ENCODE results near the gene PNMA8A. TPM values are rescaled to one million over a fixed set of nuclear protein-coding genes. Genes with fewer than 3 reads are reported as not detected.

Gene PNMA8A
- total and polyA plus RNA-seq, 2 of the 8 experiments (the other 6 are each of a cell fraction or from before 2014, with no cell fraction given): 10.0 to 22.8 TPM

DNA sequence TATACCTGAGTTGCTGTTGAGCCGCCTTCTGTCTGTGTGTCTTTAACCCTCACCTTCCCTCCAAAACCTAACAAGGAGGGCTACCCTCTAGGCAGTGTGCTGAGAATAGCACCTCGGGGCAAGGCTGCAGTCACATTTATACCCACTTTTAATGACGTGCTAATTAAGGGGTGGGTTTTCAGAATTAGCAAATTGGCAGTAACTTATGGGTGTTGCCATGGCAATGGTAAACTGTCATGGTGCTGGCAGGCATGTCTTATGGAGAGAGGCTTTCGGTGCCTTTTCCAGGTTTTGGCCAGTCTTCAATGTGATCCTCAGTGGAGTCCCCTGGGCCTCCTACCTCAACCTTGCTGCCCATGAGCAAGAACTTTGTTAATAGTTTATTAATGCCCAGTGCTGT is 1.2 kb upstream of the PNMA8A start:
- no peak overlapping the region for H2BK120ac ChIP-seq (replicated peaks; ENCODE audit: low read depth, low read length)

More for the DNA sequence above, 1.2 kb upstream of the PNMA8A start:
- Histone ChIP-seq H4K5ac (ENCODE audit: insufficient read length, low read depth, low read length) (no peak overlapping the region), H4K91ac (replicated peaks; ENCODE audit: insufficient read length, low read length) (no peak overlapping the region), H3K18ac (ENCODE audit: extremely low read depth, low read length) (no peak overlapping the region), H2BK12ac (ENCODE audit: low read depth, low read length) (no peak overlapping the region), H3K4me2 (ENCODE audit: insufficient read depth in 1 of 2, low read depth in 2 of 2, low read length in 2 of 2) (no peak overlapping the region; a peak in 1 of 4 replicates), H3K14ac (ENCODE audit: insufficient read length) (no peak overlapping the region), H4K8ac (ENCODE audit: extremely low read depth, insufficient read depth, low read length) (no peak overlapping the region), H2AK5ac (ENCODE audit: low read depth, low read length) (no peak overlapping the region), H3K36me3 (ENCODE audit: control insufficient read depth in 2 of 4, insufficient read depth in 4 of 4, low read length in 3 of 4) (peaks cover 0 to 11% (median 7%) of the 10 kb centered on the region in 4 experiments; a peak in 5 of 8 replicates), H3K4me3 (ENCODE audit: extremely low read depth in 1 of 4, insufficient read depth in 2 of 4, low read depth in 3 of 4, low read length in 4 of 4) (no peak overlapping the region), H2BK15ac (ENCODE audit: low read length) (no peak overlapping the region), H3K79me2 (ENCODE audit: control insufficient read depth in 1 of 2, insufficient read depth in 2 of 2, low read length in 2 of 2) (peaks cover 0 to 9% of the 10 kb centered on the region in 2 experiments; a peak in 1 of 4 replicates), H4K20me1 (replicated peaks in 1 of 2; ENCODE audit: control insufficient read depth in 1 of 2, insufficient read depth in 2 of 2, low read length in 2 of 2) (no peaks in the 10 kb centered on the region), H3K23me2 (ENCODE audit: low read depth, low read length) (peaks cover 9% of the 10 kb centered on the region), H3K27ac (ENCODE audit: low read depth, low read length) (no peak overlapping the region), H3K4me1 (replicated peaks in 1 of 4; ENCODE audit: control insufficient read depth in 3 of 4, insufficient read depth in 4 of 4, low read length in 3 of 4) (peaks cover 0 to 7% (median 3%) of the 10 kb centered on the region in 4 experiments; a peak in 4 of 7 replicates), H2BK5ac (ENCODE audit: low read depth, low read length) (no peak overlapping the region), H3K9me3 (ENCODE audit: insufficient read depth in 2 of 2, low read depth in 1 of 2, low read length in 1 of 2) (no peaks in the 10 kb centered on the region), H2AFZ (ENCODE audit: low read length) (no peak overlapping the region), H3K27me3 (replicated peaks in 1 of 4; ENCODE audit: control insufficient read depth in 3 of 4, extremely low read depth in 1 of 4, insufficient read depth in 3 of 4, low read length in 3 of 4) (peaks cover 0 to 7% (median 0%) of the 10 kb centered on the region in 4 experiments; a peak in 3 of 7 replicates), H3K79me1 (ENCODE audit: low read depth, low read length) (no peaks in the 10 kb centered on the region; the same call in 1 of the 2 replicates), H3K9ac (replicated peaks in 1 of 4; ENCODE audit: extremely low read depth in 1 of 4, low read depth in 3 of 4, low read length in 3 of 4) (no peak overlapping the region), H2BK20ac (ENCODE audit: low read length) (no peak overlapping the region), H3K56ac (replicated peaks; ENCODE audit: insufficient read length, low read depth, low read length) (no peak overlapping the region), H3K4ac (replicated peaks; ENCODE audit: insufficient read length, low read depth, low read length) (no peak overlapping the region), H3K23ac (ENCODE audit: insufficient read length) (no peak overlapping the region)
- TF ChIP-seq KDM5A (IDR thresholded peaks at IDR 0.05; ENCODE audit: low read length) (no peak), SRF (IDR thresholded peaks at IDR 0.05; ENCODE audit: low read depth, low read length) (no peak)
- WGBS, 2 experiments (ENCODE audit: extremely low coverage in 1 of 2, insufficient coverage in 1 of 2, insufficient read length in 1 of 2, insufficient replicate concordance in 2 of 2, low coverage in 1 of 2, low lambda C conversion rate in 2 of 2, missing lambda C conversion rate in 1 of 2): 81% methylated on average over 4 of the region's 4 CpGs; no CpG with 5 or more reads in 1 of the 2 experiments
- no peak for FAIRE-seq
- CTCF ChIA-PET (ENCODE audit: partially characterized antibody): interaction anchor here (0.8 to 2.6 kb wide), 6 partner anchors 11 to 77 kb away, joined by 3 to 16 read pairs (median 5); no protein-coding TSS in a partner anchor
- DNase-seq (ENCODE audit: low read depth in 1 of 2, low spot score in 2 of 2): no peak
- POLR2A ChIA-PET (ENCODE audit: partially characterized antibody): no interaction called here

Measured in H1 (cell line).